ENCODE results near the gene EIF1B.

DNA sequence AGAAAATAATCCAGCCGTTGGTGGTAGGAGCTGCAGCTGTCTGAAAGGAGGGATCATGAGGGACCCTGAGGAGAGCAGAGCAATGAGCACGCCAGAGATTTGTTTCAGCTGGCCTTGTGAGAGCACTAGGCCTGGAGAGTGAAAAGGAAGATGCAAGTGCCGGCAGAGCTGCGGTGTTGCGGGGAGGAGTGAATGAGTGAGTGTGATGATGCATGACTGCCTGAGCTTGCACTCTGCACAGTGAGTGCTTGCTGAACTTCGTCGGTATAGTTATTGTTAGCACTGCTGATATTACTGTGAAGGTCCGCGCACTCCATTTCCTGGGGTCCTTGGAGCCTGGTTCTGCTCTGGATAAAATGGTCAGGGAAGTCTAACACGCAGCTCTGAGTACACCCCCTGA is 23.2 kb downstream of the EIF1B start:
- TF ChIP-seq, protein P1, sequence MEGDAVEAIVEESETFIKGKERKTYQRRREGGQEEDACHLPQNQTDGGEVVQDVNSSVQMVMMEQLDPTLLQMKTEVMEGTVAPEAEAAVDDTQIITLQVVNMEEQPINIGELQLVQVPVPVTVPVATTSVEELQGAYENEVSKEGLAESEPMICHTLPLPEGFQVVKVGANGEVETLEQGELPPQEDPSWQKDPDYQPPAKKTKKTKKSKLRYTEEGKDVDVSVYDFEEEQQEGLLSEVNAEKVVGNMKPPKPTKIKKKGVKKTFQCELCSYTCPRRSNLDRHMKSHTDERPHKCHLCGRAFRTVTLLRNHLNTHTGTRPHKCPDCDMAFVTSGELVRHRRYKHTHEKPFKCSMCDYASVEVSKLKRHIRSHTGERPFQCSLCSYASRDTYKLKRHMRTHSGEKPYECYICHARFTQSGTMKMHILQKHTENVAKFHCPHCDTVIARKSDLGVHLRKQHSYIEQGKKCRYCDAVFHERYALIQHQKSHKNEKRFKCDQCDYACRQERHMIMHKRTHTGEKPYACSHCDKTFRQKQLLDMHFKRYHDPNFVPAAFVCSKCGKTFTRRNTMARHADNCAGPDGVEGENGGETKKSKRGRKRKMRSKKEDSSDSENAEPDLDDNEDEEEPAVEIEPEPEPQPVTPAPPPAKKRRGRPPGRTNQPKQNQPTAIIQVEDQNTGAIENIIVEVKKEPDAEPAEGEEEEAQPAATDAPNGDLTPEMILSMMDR (optimal IDR thresholded peaks at IDR 0.05 in 1 of 3, IDR thresholded peaks at IDR 0.05 in 1 of 3, conservative IDR thresholded peaks at IDR 0.05 in 1 of 3; ENCODE audit: extremely low read depth in 1 of 3, insufficient read depth in 2 of 3, low read length in 3 of 3): no peak
- TF ChIP-seq EZH2 (IDR thresholded peaks at IDR 0.05; ENCODE audit: low read length): no peak
